ENCODE results near the gene SDK1.

DNA sequence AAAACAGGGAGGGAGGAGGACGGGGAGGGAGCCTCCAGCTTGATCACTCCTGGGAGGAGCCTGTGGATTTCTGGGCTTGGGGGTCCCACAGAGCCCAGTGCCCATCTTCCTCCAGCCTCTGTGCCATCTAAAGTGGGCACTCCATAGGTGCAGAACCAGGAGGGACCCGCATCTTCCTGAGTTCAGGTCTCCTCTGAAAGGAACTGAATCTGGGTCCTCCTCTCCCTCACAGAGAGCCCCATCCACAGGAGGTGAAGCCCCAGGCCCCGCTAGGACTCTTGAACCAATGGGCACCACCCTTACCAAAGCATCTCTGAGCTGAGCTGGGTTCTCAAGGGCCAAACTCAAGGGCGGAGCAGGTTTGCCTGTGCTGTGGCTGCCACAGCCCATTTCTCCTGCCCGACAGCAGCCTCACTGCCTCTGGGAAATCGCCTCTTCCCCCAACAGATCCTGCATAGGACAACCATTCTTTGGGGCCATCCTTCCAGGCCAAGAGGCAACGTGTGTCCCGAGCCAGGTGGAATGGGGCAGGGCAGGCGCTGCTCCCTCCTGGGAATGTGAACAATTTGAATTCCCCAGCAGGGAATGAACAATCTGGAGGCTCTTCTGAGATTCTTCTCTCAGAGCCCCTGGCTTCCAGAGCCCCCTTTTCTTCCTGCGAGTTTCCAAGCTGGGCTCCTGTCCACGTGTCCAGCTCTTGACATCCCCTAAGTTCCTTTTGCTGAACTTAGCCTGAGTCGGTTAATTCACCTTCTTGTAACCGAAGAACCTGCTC, 970.1 kb downstream of the SDK1 start:
- TF ChIP-seq FOXA1 (IDR thresholded peaks at IDR 0.05) (no peak), SP1 (IDR thresholded peaks at IDR 0.05) (no peak), BHLHE40 (IDR thresholded peaks at IDR 0.05; ENCODE audit: borderline replicate concordance) (no peak)
